B cell (primary cell): ENCODE results near the gene KRTAP21-1.

ENCODE experiments used
- CTCF ChIP-seq: fragments of 200-600 bp; IDR thresholded peaks from one replicate; pipeline ENCODE4 v1.8.0; 2022; ENCODE audit warnings: antibody characterized with exemption, mild to moderate bottlenecking
- EZH2 ChIP-seq: IDR thresholded peaks from 2 replicates; pipeline ENCODE4 v1.6.1; 2012; ENCODE audit warnings: borderline replicate concordance, low read depth, mild to moderate bottlenecking, moderate library complexity, low read length; ENCODE audit not compliant: insufficient read depth, poor library complexity, severe bottlenecking

DNA sequence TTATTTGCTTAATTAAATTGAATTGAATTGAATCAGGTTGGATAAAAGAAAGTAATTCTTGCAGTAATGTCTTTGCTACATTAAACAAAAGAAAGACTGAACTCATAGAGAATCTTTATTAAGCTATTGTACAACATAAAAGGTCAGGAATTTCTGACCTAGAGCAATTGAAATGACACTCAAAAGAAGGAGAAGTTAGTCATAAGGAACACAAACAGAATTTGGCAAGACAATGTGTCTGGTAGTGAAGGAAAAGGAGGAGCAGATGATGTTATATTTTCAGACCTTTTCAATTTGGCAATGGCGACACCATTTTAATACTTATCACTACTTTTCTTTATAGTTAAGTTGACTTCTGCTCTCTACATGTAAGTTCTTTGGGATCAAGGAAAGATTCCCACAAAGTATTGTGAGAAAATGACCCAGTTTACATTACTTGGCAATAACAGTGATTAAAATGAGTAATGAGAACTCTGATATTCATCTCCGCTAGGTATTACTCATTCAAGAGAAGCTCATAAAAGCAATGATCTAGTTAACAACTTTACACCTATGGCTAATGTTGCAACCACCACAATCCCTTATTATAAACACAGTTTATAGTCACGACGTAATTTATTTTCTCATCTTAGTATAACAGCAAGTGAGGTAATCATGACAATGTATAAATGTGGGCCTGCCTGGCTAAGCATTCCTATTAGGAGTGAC is 14.7 kb upstream of the KRTAP21-1 start:
- TF ChIP-seq CTCF (no peak), EZH2 (no peak)
